RWPE2 (cell line): ENCODE measurements around the gene PRPF19.

Experiments used
- ATAC-seq: fragments of 200-7000 bp; cut with Tn5 transposase; 3 replicates; pipeline ENCODE4 v1.9.1; 2021; ENCODE audit warnings: low read depth
- DNase-seq: peaks from one replicate; pipeline ENCODE4 v3.0.0-alpha.2; 2020; ENCODE audit warnings: low spot score
- H3K27ac ChIP-seq: fragments of 450-650 bp; 2 replicates; pipeline ENCODE4 v1.5.1; 2017; ENCODE audit warnings: mild to moderate bottlenecking; ENCODE audit not compliant: poor library complexity, severe bottlenecking
- H3K27me3 ChIP-seq: fragments of 250-450 bp; sonication (Bioruptor Pico); 2 replicates; pipeline ENCODE4 v1.5.1; 2021; ENCODE audit warnings: mild to moderate bottlenecking, moderate library complexity; ENCODE audit not compliant: insufficient read depth, poor library complexity, severe bottlenecking
- H3K36me3 ChIP-seq: fragments of 250-450 bp; sonication (Bioruptor Pico); 2 replicates; pipeline ENCODE4 v1.5.1; 2020; ENCODE audit warnings: low read depth, mild to moderate bottlenecking, moderate library complexity
- H3K4me1 ChIP-seq: fragments of 250-450 bp; sonication (Bioruptor Pico); 2 replicates; pipeline ENCODE4 v1.5.1; 2021; ENCODE audit warnings: mild to moderate bottlenecking, moderate library complexity; ENCODE audit not compliant: insufficient read depth, poor library complexity, severe bottlenecking
- H3K4me3 ChIP-seq: fragments of 250-450 bp; sonication (Bioruptor Pico); 2 replicates; pipeline ENCODE4 v1.5.1; 2021; ENCODE audit warnings: mild to moderate bottlenecking, moderate library complexity; ENCODE audit not compliant: severe bottlenecking
- H3K9me3 ChIP-seq: fragments of 250-450 bp; sonication (Bioruptor Pico); 2 replicates; pipeline ENCODE4 v1.5.1; 2021; ENCODE audit warnings: mild to moderate bottlenecking, moderate library complexity; ENCODE audit not compliant: severe bottlenecking
- CTCF ChIP-seq: fragments of 450-650 bp; IDR thresholded peaks from one replicate; pipeline ENCODE4 v1.5.1; 2017; ENCODE audit warnings: mild to moderate bottlenecking, moderate library complexity; ENCODE audit not compliant: poor library complexity, severe bottlenecking

PRPF19 gene

GRCh38 chr11:60848714-60849151 is 57.7 kb downstream of the PRPF19 start:
- DNase-seq, result no peak
- TF ChIP-seq CTCF, result no peak
- H3K4me3 ChIP-seq, result no peak overlapping the region
- peaks cover 9% of the 10 kb centered on the region for H3K4me1 ChIP-seq
- H3K27ac ChIP-seq, result no peak overlapping the region
- ATAC-seq, result no peak
- H3K36me3 ChIP-seq, result peaks cover 22% of the 10 kb centered on the region
- H3K27me3 ChIP-seq, result no peaks in the 10 kb centered on the region
- no peaks in the 10 kb centered on the region for H3K9me3 ChIP-seq

- no peak overlapping the region for H3K27ac ChIP-seq
- peaks cover 9% of the 10 kb centered on the region for H3K4me1 ChIP-seq
- no peak for TF ChIP-seq CTCF
- peaks cover 22% of the 10 kb centered on the region for H3K36me3 ChIP-seq
- DNase-seq (no peak), ATAC-seq (no peak)
- no peaks in the 10 kb centered on the region for H3K27me3 ChIP-seq
- no peaks in the 10 kb centered on the region for H3K9me3 ChIP-seq
- H3K4me3 ChIP-seq, result no peak overlapping the region
Measured at GRCh38 chr11:60847896-60848295, 58.5 kb downstream of the PRPF19 start.

GRCh38 chr11:60847281-60847680 is 59.1 kb downstream of the PRPF19 start:
- DNase-seq (no peak), ATAC-seq (no peak)
- no peaks in the 10 kb centered on the region for H3K27me3 ChIP-seq
- H3K36me3 ChIP-seq, result peaks cover 22% of the 10 kb centered on the region
- no peak overlapping the region for H3K4me3 ChIP-seq
- H3K27ac ChIP-seq, result no peak overlapping the region
- H3K4me1 ChIP-seq, result peaks cover 9% of the 10 kb centered on the region
- TF ChIP-seq CTCF, result no peak
- no peaks in the 10 kb centered on the region for H3K9me3 ChIP-seq

- H3K36me3 ChIP-seq, result peaks cover 22% of the 10 kb centered on the region
- ATAC-seq (no peak), DNase-seq (no peak)
- H3K9me3 ChIP-seq, result no peaks in the 10 kb centered on the region
- no peak overlapping the region for H3K27ac ChIP-seq
- TF ChIP-seq CTCF, result no peak
- H3K27me3 ChIP-seq, result no peaks in the 10 kb centered on the region
- H3K4me3 ChIP-seq, result no peak overlapping the region
- H3K4me1 ChIP-seq, result peaks cover 9% of the 10 kb centered on the region
Measured at GRCh38 chr11:60845338-60845737, 61.0 kb downstream of the PRPF19 start.

- no peak for TF ChIP-seq CTCF
- H3K9me3 ChIP-seq, result no peaks in the 10 kb centered on the region
- DNase-seq, result no peak
- H3K4me1 ChIP-seq, result peaks cover 9% of the 10 kb centered on the region
- H3K36me3 ChIP-seq, result peaks cover 18% of the 10 kb centered on the region
- no peak for ATAC-seq
- H3K27ac ChIP-seq, result no peak overlapping the region
- H3K27me3 ChIP-seq, result no peaks in the 10 kb centered on the region
- H3K4me3 ChIP-seq, result no peak overlapping the region
Measured at GRCh38 chr11:60844870-60845221, 61.5 kb downstream of the PRPF19 start.
